ENCODE measurements around the gene OR2K2. TPM values are rescaled to one million over a fixed set of nuclear protein-coding genes. Genes with fewer than 3 reads are reported as not detected.
A peak's percentile ranks its signal among the peaks of the same experiment; 100 is the strongest.

OR2K2 gene, protein sequence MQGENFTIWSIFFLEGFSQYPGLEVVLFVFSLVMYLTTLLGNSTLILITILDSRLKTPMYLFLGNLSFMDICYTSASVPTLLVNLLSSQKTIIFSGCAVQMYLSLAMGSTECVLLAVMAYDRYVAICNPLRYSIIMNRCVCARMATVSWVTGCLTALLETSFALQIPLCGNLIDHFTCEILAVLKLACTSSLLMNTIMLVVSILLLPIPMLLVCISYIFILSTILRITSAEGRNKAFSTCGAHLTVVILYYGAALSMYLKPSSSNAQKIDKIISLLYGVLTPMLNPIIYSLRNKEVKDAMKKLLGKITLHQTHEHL
- total RNA-seq, result not detected
- polyA plus RNA-seq, result not detected
- 0 reads per million in 6 experiments for total RNA-seq

DNA sequence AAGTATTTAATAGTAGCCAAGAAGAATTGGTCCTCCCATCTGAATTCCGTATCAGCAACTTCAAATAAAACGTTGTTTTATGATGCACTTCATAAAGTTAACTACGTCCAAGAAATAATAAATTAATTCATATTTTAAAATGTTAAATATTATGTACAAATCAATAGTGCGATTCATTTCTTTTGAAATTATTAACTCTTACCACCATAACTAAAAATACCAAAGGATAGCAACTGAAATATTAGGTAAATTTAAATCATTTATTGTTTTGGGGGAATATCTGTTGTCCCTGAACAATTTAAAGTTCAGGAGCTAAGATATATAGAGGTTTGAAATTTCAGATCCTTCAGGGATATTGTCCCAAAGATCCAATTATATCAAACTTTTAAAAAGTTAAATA is at the start of gene OR2K2:
Gene OR2K2 (minus strand): TSS at position 101 of the 400 bp plus-strand sequence. CDS start 1,791 bp downstream, outside the sequence.
- Mint-ChIP-seq H3K36me3 (peaks cover 0 to 6% (median 0%) of the 10 kb centered on the region in 3 donors), H3K4me1 (peaks cover 3 to 13% (median 9%) of the 10 kb centered on the region in 4 donors), H3K27me3 (peaks cover 6 to 22% (median 13%) of the 10 kb centered on the region in 5 donors), H3K27ac (no peak within 1 kb of the TSS), H3K4me3 (no peak within 1 kb of the TSS), H3K9me3 (peaks cover 0 to 2% (median 0%) of the 10 kb centered on the region in 9 donors)
- POLR2A ChIA-PET, result no interaction called here
- no peak for DNase-seq
- ATAC-seq, result no peak

- H3K27ac Mint-ChIP-seq, result peak overlapping the region in 1 of 10 donors; percentile 0
- H3K36me3 Mint-ChIP-seq, result peaks cover 14 to 93% (median 46%) of the 10 kb centered on the region in 3 donors
- no peak overlapping the region for H3K4me3 Mint-ChIP-seq
- POLR2A ChIA-PET, result no interaction called here
- ATAC-seq, result no peak
- H3K9me3 Mint-ChIP-seq, result no peaks in the 10 kb centered on the region
- H3K27me3 Mint-ChIP-seq, result no peaks in the 10 kb centered on the region
- no peak for DNase-seq
- no peaks in the 10 kb centered on the region for H3K4me1 Mint-ChIP-seq
These were observed 46.0 kb upstream of the OR2K2 start for GRCh38 chr9:111375817-111376564.

DNA sequence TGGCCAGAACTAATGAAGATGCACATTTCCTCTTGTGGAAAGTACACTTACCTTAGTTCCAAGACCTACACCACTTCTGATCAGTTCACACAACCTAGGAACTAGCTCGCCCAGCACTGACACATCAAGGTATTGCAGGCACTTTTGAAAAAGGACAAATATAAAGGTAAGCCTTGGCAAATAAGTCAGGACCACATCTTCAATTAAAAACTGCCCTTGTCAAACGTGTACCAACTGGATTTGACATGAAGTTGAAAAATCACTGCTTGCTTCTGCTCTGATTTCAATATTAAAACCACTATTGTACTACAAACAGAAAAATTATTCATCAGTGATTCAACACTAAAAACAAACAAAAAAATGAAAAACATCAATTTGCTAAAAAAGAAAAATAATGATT is 45.0 kb upstream of the OR2K2 start:
- H3K4me3 Mint-ChIP-seq, result no peak overlapping the region
- DNase-seq (no peak), ATAC-seq (no peak)
- H3K4me1 Mint-ChIP-seq, result no peaks in the 10 kb centered on the region
- POLR2A ChIA-PET, result no interaction called here
- H3K9me3 Mint-ChIP-seq, result no peaks in the 10 kb centered on the region
- no peaks in the 10 kb centered on the region for H3K27me3 Mint-ChIP-seq
- H3K27ac Mint-ChIP-seq, result no peak overlapping the region
- H3K36me3 Mint-ChIP-seq, result peaks cover 17 to 95% (median 55%) of the 10 kb centered on the region in 3 donors

DNA sequence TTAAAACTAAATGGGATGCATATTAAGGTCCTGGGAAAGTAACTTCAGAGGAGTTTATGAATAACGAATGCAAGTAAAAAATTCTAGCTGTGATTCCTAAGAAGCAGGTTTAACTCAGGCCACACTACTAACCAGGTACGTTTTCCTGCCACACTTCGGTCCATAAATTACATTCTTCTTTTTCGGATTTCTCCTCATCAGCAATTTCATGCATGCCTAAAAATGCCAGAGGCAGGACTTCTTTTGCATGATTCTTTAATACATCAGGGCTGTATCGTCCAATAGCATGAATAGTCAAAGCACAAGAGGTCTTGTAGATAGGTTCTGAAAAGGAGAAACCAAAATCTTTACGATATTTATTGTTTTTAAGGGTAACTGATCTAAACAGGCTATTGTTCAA is 42.3 kb upstream of the OR2K2 start:
- H3K36me3 Mint-ChIP-seq, result peaks cover 21 to 98% (median 68%) of the 10 kb centered on the region in 3 donors
- DNase-seq (no peak), ATAC-seq (no peak)
- no peaks in the 10 kb centered on the region for H3K9me3 Mint-ChIP-seq
- no peak overlapping the region for H3K4me3 Mint-ChIP-seq
- H3K4me1 Mint-ChIP-seq, result no peaks in the 10 kb centered on the region
- no peaks in the 10 kb centered on the region for H3K27me3 Mint-ChIP-seq
- H3K27ac Mint-ChIP-seq, result no peak overlapping the region
- POLR2A ChIA-PET, result no interaction called here

GRCh38 chr9:111366978-111367377 is 37.0 kb upstream of the OR2K2 start:
- H3K4me3 Mint-ChIP-seq, result no peak overlapping the region
- POLR2A ChIA-PET, result no interaction called here
- no peaks in the 10 kb centered on the region for H3K4me1 Mint-ChIP-seq
- H3K27ac Mint-ChIP-seq, result no peak overlapping the region
- H3K27me3 Mint-ChIP-seq, result no peaks in the 10 kb centered on the region
- no peak for DNase-seq
- no peaks in the 10 kb centered on the region for H3K9me3 Mint-ChIP-seq
- H3K36me3 Mint-ChIP-seq, result peaks cover 30 to 95% (median 69%) of the 10 kb centered on the region in 3 donors
- no peak for ATAC-seq

DNA sequence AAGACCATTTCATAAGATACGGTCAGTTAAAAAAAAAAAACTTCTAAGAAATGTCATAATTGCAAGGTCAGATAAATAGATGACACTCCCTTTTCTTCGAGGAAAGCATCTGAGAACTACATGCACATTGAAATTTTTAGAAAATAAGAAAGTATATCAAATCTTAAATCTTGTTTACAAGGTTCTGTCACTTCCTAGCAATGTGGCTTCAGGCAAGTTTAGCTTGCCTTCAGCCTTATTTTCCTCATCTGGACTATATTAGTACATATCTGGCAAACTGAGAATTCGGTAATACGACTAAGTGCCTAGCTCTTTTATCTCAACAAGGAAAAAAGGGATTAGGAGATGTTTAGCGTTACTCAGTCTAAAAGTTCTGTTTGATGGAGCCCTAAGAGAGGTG is 32.5 kb upstream of the OR2K2 start:
- no peak overlapping the region for H3K4me3 Mint-ChIP-seq

DNA sequence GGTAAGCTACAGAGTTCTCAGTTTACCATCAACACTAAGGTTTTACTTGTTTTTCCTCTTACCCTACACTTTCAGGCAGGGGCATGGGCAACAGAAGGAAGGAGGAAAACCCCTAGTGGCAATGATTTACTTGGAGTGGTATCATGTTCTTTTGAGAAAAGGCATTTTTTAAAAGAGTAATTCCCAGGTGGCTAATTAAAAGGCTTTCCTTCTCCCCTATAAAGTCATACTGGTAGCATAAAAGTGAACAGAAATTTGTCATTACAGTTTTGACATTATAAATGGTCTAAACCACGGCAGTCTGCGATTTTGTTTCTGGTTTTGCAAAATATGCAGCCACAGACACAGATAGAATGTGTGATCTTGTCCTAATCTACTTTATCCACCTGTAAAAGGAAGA is 30.9 kb upstream of the OR2K2 start:
- no peaks in the 10 kb centered on the region for H3K27me3 Mint-ChIP-seq
- H3K4me3 Mint-ChIP-seq, result no peak overlapping the region
- ATAC-seq, result no peak
- POLR2A ChIA-PET, result no interaction called here
- peak overlapping the region in 1 of 10 donors; percentile 52 for H3K27ac Mint-ChIP-seq
- DNase-seq, result no peak
- H3K36me3 Mint-ChIP-seq, result peaks cover 10 to 49% (median 37%) of the 10 kb centered on the region in 3 donors
- H3K9me3 Mint-ChIP-seq, result peaks cover 0 to 2% (median 0%) of the 10 kb centered on the region in 9 donors
- H3K4me1 Mint-ChIP-seq, result no peaks in the 10 kb centered on the region

More for the DNA sequence above, 32.5 kb upstream of the OR2K2 start:
- no peaks in the 10 kb centered on the region for H3K27me3 Mint-ChIP-seq
- no peak for ATAC-seq
- no peak overlapping the region for H3K27ac Mint-ChIP-seq
- H3K36me3 Mint-ChIP-seq, result peaks cover 14 to 66% (median 43%) of the 10 kb centered on the region in 3 donors
- no peaks in the 10 kb centered on the region for H3K9me3 Mint-ChIP-seq
- no peak for DNase-seq
- no peaks in the 10 kb centered on the region for H3K4me1 Mint-ChIP-seq
- POLR2A ChIA-PET, result interaction anchor here (0.7 kb wide), 1 partner anchor 1899 kb away, joined by 3 read pairs; no protein-coding TSS in a partner anchor

DNA sequence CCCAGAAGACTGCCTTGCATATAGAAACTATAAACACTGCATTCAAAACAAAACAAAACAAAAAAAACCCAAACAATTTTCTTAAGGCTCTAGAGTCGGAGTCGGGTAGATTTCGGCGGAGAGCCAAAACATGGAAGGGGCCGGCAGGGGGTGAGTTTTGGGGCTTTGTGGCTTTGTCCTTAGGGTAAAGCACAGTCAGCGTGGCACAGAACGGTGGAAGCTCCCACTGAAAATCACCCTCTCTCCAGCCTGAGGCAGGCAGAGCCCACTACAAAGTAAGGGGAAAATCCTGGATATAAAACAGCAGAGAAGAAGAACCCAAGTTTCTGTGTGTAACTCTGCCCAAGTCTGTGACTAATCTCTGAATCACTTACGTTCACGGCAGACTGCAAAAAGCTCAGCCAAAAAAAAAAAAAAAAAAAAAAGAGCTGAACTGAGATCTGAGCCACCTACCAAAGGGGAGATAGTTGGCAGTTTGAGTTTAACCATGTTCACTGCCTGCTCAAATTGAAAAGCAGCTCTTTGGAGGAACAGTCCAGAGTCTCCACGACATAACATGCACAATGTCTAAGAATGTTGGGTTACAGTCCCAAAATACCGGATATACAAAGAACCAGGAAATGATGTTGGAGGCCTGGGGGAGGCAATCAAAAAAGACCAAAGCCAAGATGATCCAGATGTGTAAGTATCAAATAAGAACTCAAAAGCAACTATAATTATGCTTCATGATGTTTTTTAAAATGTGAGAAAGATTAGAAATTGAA is 26.6 kb upstream of the OR2K2 start:
- ATAC-seq (no peak), DNase-seq (no peak)
- Mint-ChIP-seq H3K27me3 (no peaks in the 10 kb centered on the region), H3K9me3 (peaks cover 0 to 23% (median 4%) of the 10 kb centered on the region in 9 donors), H3K27ac (peak overlapping the region in 1 of 10 donors; percentile 24), H3K4me3 (no peak overlapping the region), H3K4me1 (no peaks in the 10 kb centered on the region), H3K36me3 (peaks cover 0 to 11% (median 8%) of the 10 kb centered on the region in 3 donors)
- POLR2A ChIA-PET, result interaction anchor here (0.6 kb wide), 1 partner anchor 566 kb away, joined by 3 read pairs; no protein-coding TSS in a partner anchor

GRCh38 chr9:111352545-111352944 is 22.5 kb upstream of the OR2K2 start:
- ATAC-seq (no peak), DNase-seq (no peak)
- no peaks in the 10 kb centered on the region for H3K4me1 Mint-ChIP-seq
- peaks cover 0 to 4% (median 1%) of the 10 kb centered on the region in 5 donors for H3K27me3 Mint-ChIP-seq
- no peaks in the 10 kb centered on the region for H3K36me3 Mint-ChIP-seq
- no peak overlapping the region for H3K4me3 Mint-ChIP-seq
- H3K9me3 Mint-ChIP-seq, result peaks cover 0 to 31% (median 11%) of the 10 kb centered on the region in 9 donors
- H3K27ac Mint-ChIP-seq, result no peak overlapping the region
- POLR2A ChIA-PET, result no interaction called here

- peaks cover 0 to 26% (median 10%) of the 10 kb centered on the region in 9 donors for H3K9me3 Mint-ChIP-seq
- POLR2A ChIA-PET, result no interaction called here
- H3K27ac Mint-ChIP-seq, result no peak overlapping the region
- ATAC-seq (no peak), DNase-seq (no peak)
- H3K4me3 Mint-ChIP-seq, result no peak overlapping the region
- H3K4me1 Mint-ChIP-seq, result no peaks in the 10 kb centered on the region
- peaks cover 5 to 8% (median 8%) of the 10 kb centered on the region in 5 donors for H3K27me3 Mint-ChIP-seq
- no peaks in the 10 kb centered on the region for H3K36me3 Mint-ChIP-seq
These were observed 20.5 kb upstream of the OR2K2 start for GRCh38 chr9:111350556-111350955.

GRCh38 chr9:111349766-111350165 is 19.7 kb upstream of the OR2K2 start:
- ATAC-seq (no peak), DNase-seq (no peak)
- peaks cover 0 to 26% (median 10%) of the 10 kb centered on the region in 9 donors for H3K9me3 Mint-ChIP-seq
- H3K36me3 Mint-ChIP-seq, result no peaks in the 10 kb centered on the region
- H3K27me3 Mint-ChIP-seq, result peaks cover 6 to 11% (median 8%) of the 10 kb centered on the region in 5 donors
- no peak overlapping the region for H3K4me3 Mint-ChIP-seq
- H3K4me1 Mint-ChIP-seq, result no peaks in the 10 kb centered on the region
- POLR2A ChIA-PET, result no interaction called here
- H3K27ac Mint-ChIP-seq, result no peak overlapping the region

- no peaks in the 10 kb centered on the region for H3K4me1 Mint-ChIP-seq
- no peak overlapping the region for H3K27ac Mint-ChIP-seq
- ATAC-seq, result no peak
- peaks cover 0 to 26% (median 10%) of the 10 kb centered on the region in 9 donors for H3K9me3 Mint-ChIP-seq
- POLR2A ChIA-PET, result no interaction called here
- no peak for DNase-seq
- peaks cover 0 to 3% (median 0%) of the 10 kb centered on the region in 3 donors for H3K36me3 Mint-ChIP-seq
- H3K4me3 Mint-ChIP-seq, result no peak overlapping the region
- peaks cover 6 to 18% (median 8%) of the 10 kb centered on the region in 5 donors for H3K27me3 Mint-ChIP-seq
These were observed 18.8 kb upstream of the OR2K2 start for GRCh38 chr9:111348821-111349271.
